Stimulated activated CD4-positive, alpha-beta T cell treated with anti-CD3 and anti-CD28 coated beads, TNF-alpha, amount 100 ng/mL, for 24 hours (primary cell): ENCODE data around the gene ETS2.
A peak's percentile ranks its signal among the peaks of the same experiment; 100 is the strongest.

Experiments used
- DNase-seq, 3 experiments: peaks; one replicate each; pipeline ENCODE4 v3.0.0-alpha.2; 2020; ENCODE audit warnings: low read depth in 3 of 3

The ETS2 gene

DNA sequence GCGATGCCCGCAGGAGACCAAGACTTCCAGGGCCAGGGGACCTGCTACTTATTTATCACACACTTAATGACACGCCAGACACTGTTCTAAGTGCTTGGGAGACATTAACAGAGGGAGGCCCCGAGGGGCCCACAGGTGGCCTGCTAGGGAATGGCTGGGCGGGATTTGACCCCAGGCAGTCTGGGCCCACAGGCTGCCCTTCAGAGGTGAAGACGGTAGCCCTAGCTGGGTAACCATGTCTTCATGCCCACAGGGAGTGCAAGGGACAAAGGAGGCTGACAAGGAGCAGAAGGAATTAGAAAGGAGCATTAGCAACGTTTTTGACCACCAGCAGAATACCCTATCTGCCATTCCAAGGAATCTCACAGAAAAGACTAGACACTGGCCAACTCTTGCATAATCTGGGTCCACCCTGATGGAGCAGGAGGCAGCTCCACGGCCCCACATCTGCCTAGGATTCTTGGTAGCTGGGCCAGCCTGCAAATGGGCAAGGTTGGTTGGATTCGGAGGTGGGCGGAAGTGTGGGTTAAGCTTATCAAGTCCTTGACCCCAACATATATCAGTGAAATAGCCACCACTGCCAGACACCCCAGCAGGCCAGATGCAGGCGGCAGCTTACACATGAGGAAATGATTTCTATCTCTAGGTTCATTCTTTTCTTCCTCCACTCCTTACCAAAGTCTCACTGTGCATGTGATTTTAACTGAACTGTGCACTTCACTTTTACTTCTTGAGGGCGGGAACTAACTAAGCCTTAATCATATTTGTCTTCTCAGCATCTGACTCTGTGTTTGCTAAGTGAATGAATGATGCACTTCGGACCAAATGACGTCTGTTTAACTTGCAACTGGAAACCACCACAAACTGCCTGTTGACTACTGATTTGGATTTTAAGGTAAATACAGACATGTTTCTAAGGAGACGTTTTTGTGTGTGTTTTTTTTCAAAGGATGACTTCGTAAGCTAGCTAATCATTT, 3.4 kb upstream of the ETS2 start:
- no peak for DNase-seq

DNA sequence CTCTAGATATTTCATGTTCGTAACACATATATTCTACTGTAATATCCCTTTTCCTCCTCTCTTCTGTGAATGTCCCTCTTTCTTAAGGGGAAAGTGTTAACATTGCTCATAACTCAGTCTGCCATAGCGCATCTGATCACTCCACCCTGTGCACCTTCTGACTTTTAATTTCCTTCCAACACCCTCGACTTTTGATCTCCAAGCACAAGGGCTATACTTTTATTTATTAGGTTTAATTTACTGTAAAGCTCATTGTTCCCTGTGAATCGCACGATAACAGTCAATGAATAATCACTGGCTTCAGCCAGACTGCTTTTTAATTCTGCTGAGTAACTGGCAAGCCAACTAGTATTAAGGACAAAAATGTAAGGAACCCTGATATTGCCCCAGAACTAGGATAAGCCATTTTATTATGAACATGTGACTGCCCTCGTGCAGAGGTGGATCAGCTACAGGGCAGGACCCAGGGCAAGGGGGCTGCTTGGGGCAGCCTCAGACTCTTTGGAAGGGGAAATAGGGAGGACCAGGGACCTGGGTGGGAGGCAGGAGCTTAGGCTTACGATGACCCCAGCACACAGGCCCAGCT, 2.6 kb upstream of the ETS2 start:
- no peak for DNase-seq

DNA sequence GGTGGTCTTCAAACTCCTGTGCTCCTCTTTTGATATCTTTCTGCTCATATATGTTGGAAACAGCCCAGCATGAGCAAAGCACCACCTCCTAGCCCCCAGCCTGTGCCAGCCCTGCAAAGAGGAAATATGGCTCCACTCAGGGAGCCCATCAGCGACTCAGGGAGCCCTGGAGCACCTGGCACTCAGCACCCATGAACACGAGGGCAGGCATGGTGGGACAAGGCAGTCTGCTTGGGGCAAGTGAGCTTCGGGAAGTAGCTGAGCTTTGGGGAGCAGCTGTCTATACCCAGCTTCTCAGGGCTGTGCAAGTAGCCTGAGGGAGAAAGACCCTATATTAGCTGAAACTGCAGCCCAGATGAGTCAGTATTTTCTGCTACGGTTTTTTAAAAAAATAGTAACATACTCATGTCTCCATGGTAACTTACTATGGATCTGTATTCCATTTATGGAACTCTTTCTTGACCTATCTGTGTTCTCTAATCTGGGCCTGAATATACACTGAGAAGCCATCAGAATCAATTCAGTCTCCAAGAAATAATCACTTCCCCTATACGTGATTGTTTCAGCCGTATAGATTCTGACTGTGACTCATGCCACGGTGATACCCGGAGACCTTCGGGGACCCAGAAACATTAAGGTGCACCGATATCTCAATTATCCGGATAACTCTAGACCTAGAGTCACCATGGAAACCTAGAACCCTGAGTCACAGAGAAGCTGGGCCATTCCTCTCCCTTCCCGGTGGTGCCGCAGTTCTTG, 1.5 kb upstream of the ETS2 start:
- no peak for DNase-seq

GRCh38 chr21:38804789-38805327, 871 bp upstream of the ETS2 start:
- DNase-seq = peak in 2 of 3 experiments; percentile 9 to 51

DNA sequence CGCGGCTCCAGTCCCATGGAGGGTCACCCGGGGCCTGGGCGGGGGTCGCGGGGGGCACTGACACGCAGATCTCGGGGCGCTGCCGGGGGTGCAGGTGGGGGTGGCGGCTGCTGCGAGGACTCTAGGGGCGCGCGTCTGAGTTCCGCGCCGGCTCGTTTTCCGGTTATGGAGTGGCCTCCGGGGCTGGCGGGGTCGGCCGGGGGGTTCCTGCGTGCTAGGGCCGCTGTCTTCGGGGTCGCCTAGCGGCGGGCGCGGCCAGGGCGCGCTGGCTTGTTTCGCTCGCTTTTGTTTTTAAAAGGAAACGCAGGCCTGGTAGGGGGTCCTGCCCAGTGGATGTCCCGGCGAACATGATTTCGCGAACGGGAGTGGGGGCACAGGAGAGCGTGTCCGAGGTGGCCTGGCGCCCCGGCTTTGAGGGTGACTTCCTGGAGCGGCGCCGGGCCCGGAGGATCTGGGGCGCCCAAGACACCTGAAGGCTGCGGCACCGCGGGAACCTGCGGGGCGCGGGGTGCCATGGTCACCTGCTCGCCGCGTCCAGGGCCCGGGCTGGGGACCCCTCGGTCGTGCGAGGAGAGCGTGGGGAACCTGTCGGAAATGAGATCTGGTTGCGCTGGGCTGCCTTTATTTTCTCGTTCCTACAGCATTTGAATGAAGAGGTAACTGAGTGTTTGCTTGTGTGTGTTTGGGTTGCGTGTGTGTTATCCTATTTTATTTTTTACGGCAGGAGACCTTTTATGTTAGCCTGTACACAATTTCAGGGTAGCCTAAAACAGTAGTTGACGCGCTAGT, 618 bp downstream of the ETS2 start:
- peak in 1 of 3 experiments; percentile 29 for DNase-seq

- DNase-seq = no peak
These were observed 1.2 kb downstream of the ETS2 start for GRCh38 chr21:38806942-38807284.

GRCh38 chr21:38807441-38807871, 1.7 kb downstream of the ETS2 start:
- no peak for DNase-seq

- no peak for DNase-seq
These were observed 2.3 kb downstream of the ETS2 start for GRCh38 chr21:38807986-38808385.

DNA sequence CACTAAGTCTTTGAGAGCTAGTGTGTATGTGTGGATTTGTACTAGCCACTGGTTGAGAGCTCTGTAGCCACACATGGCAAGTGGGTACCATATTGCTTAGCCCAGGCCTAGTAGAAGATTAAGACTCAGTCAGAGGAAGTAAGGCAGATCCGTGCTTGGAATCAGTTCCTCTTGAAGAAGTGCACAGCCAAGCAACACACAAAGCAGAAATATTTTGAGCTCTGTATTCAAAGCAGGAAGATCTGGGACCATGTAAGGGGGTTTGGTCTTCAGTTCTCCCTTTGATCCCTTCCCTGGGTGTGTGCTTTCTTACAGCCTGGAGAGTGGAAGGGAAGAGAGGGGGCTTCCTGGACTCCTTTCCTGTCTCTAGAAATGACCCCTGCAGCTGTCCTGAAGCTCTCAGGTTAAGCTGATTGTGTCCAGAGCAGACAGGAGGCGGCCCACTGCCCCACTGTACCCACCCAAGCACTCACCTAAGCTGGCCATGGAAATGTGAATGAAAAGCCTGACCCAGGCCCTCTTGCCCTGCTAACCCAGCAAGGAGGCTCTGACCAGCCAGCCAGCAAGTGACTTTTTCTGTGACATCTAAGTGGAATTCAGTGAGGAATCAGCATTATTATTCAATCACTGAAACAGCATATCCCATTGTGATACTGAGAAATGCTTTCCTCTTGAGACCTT, 3.6 kb downstream of the ETS2 start:
- DNase-seq = no peak

DNA sequence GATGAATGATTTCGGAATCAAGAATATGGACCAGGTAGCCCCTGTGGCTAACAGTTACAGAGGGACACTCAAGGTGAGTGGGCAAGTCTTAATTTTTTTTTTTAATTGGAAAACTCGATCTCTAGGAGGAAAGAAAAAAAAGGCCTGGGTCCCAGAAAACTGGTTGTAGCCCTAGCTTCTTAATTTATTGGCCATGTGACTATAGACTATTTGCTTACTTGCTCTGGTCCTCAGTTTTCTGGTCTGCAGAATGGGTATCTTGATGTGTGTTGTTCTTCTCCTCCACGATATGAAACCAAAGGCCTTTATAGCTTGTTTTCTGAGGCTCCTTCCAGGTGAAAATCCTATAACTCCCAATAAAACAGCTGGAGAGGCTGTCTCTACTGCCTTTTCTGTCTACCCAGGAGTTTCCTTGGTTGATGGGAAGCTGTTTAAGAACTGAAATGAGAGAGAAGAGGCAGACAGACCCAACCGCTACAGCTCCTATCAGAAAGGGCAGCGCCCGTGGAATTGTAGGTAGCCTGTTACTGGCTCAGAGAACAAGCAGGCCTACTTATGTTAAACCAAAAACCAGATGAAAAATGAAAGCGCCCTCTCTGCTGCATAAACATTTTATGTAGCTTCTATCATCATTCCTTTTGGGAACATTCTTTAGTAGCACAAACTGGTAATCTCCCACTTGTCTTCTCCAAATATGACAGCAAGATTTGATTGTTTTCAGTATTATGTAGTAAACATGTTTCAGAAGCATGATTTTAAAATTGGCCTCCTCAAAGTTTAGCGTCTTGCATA, 4.5 kb downstream of the ETS2 start:
- DNase-seq = no peak

DNA sequence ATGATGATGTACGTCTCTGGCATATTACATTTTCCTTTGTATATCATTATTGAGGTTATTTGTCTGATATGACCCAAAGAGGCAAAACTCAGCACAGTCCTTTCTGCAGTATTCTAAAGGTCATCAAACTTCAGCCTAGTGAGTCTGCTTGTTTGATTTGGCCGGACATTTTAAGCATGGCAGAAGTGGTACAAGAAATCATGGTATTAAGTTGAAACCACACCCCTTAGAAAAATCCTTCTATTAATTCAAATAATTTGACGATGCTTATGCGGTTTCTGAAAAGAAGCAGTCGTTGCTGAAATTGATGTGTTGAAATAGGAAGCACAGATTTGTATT, 5.1 kb downstream of the ETS2 start:
- no peak for DNase-seq

GRCh38 chr21:38811257-38811656, 5.5 kb downstream of the ETS2 start:
- DNase-seq = no peak

GRCh38 chr21:38813143-38813542, 7.4 kb downstream of the ETS2 start:
- DNase-seq = no peak

- no peak for DNase-seq
These were observed 7.8 kb downstream of the ETS2 start for GRCh38 chr21:38813547-38813946.

GRCh38 chr21:38814126-38815059, 8.7 kb downstream of the ETS2 start:
- DNase-seq = no peak

GRCh38 chr21:38815060-38815405, 9.3 kb downstream of the ETS2 start:
- DNase-seq = no peak

DNA sequence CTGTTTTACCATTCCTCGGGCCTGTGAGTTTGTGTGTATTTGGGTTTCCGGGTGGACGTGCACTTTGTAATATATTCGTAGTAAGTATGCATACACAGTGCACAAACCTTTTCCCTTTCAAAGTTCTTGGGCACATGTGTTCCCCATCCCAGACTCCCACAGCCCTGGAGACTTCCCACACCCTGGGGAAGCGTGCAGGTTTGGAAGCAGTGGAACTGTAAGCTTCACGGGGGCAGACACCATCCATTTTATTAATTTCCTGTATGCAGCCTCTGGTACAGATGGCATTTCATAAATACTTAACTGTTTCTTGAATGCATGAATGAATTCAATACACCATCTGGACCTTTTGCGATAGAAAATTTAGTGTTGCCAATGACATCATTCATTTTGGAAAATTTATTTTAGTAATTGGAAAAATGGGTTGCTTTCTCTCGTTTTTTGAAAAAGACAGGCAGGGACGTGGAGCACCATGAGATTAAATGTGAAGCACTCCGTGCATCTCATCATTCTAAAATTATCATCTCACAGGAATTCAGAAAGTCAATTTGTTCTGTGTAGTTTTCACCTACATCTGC, 10.8 kb downstream of the ETS2 start:
- no peak for DNase-seq

GRCh38 chr21:38817371-38818324, 11.9 kb downstream of the ETS2 start:
- no peak for DNase-seq
